IPS-15b (cell line): ENCODE data around the gene FAM32A.

Experiments
- H3K27me3 ChIP-seq: one replicate; pipeline ENCODE4 v1.6.1; 2013; ENCODE audit warnings: low read length; ENCODE audit not compliant: control insufficient read depth, insufficient read depth
- H3K36me3 ChIP-seq: one replicate; pipeline ENCODE4 v1.6.1; 2013; ENCODE audit warnings: low read length; ENCODE audit not compliant: control insufficient read depth, insufficient read depth
- H3K4me1 ChIP-seq: one replicate; pipeline ENCODE4 v1.6.1; 2013; ENCODE audit warnings: mild to moderate bottlenecking, low read length; ENCODE audit not compliant: control insufficient read depth, insufficient read depth
- H3K4me3 ChIP-seq: one replicate; pipeline ENCODE4 v1.5.1; 2013; ENCODE audit warnings: low read depth, low read length
- H3K9ac ChIP-seq: one replicate; pipeline ENCODE4 v1.6.1; 2013; ENCODE audit warnings: low read depth, mild to moderate bottlenecking, low read length
- H3K9me3 ChIP-seq: one replicate; pipeline ENCODE4 v1.6.1; 2013; ENCODE audit warnings: mild to moderate bottlenecking, low read length; ENCODE audit not compliant: control insufficient read depth, insufficient read depth

FAM32A gene

DNA sequence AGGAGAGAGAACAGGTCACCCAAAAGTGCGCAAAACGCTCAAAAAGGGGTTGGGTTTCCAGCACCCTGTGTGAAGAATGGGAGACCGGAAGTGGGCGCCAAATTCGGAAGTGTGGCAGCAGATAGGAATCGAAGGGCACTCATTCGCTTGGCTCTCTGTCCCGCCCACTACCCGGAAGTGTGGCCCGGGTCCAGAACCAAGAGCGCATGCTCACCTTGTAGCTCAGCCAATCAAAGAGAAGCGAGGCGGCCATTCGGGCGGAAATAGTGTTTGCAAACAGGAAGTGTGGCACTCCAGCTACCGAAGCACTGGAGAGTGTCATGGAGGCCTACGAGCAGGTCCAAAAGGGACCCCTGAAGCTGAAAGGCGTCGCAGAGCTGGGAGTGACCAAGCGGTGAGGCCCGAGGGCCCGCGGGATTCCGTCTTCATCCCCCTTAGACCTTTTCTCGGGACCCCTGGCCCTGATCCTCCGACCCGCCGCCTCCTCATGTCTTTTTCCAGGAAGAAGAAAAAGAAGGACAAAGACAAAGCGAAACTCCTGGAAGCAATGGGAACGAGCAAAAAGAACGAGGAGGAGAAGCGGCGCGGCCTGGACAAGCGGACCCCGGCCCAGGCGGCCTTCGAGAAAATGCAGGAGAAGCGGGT, at the start of gene FAM32A:
Gene FAM32A, plus strand, starts transcription at position 288 of the 645 bp plus-strand sequence. Its CDS starts 33 bp downstream, at position 321.
- Histone ChIP-seq H3K4me3 (peak within 1 kb of the TSS; percentile 96), H3K9ac (peak within 1 kb of the TSS; percentile 96), H3K4me1 (peaks cover 3% of the 10 kb centered on the region), H3K36me3 (peaks cover 14% of the 10 kb centered on the region), H3K9me3 (no peaks in the 10 kb centered on the region), H3K27me3 (no peaks in the 10 kb centered on the region)

DNA sequence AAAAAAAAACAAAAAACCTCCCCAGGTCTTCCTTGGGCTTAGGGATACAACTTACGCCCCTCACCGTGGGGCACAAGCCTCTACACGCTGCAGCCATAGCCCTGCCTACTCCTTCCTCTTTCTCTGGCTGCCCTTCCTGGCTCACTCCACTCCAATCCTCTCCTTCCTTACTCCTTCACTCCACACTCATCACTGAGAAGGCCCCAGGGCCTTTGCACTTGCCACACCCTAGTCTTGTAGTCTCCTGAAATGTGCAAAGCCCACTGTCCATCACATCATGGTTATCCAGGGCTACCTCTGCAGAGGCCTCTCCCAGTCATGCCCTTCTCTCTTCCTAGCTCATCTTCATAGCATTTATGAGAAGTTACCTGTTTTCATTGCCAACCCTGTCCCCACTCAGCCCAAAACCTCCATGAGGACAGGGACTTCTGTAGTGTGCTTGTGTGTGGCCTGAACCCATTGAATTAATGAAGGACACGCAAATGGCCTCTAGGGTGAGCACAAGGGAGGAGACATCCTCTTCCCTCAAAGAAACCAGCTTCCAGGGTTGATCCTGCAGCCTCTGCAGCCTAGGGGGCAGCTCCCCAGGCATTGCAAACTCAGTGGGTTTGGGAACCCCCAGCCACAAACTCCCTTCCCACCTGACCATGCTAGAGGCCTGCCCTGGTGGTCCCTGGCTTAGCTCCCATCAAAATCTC, 49.6 kb upstream of the FAM32A start:
- peaks cover 27% of the 10 kb centered on the region for H3K36me3 ChIP-seq
- peaks cover 2% of the 10 kb centered on the region for H3K4me1 ChIP-seq
- no peak overlapping the region for H3K4me3 ChIP-seq
- no peaks in the 10 kb centered on the region for H3K9me3 ChIP-seq
- H3K27me3 ChIP-seq, result no peaks in the 10 kb centered on the region
- H3K9ac ChIP-seq, result no peak overlapping the region

DNA sequence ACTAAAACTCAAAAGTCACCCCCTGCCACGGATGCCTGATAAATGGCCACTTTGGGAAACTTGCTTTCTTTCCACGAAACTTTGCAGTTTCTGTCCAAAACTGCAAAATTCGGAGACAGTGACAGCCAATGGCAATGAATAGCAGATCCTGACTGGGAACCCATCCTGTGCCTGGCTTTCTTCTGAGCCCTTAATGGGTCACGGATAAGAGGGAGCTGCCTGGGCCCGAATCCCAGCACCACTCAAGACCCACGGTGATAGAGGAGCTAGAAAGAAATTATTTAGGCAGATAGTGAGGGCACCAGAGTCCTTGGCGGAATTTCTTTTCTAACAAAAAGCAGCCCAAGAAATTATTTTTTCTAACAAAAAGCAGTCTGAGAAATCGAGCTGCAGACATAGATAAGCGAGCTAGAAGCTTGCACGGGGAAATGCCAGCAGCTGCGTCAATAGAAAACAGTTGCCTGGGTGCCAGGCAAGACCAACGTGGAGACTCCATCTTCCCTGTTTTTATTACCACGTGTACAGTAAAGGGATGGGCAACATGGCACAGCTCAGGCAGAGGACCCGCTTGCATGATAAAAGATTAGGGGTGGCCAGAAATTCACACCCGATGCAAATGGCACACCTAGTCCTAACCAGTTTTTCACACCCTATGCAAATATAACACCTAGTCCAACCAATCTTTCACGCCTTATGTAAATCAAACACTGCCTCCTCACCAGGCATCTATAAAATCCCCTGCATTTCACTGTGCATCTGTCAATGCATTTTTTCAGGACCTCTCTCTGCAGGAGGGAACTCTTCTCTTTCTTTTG, 48.8 kb upstream of the FAM32A start:
- H3K9ac ChIP-seq, result no peak overlapping the region
- peaks cover 22% of the 10 kb centered on the region for H3K36me3 ChIP-seq
- no peaks in the 10 kb centered on the region for H3K27me3 ChIP-seq
- no peak overlapping the region for H3K4me3 ChIP-seq
- no peaks in the 10 kb centered on the region for H3K9me3 ChIP-seq
- peaks cover 2% of the 10 kb centered on the region for H3K4me1 ChIP-seq

DNA sequence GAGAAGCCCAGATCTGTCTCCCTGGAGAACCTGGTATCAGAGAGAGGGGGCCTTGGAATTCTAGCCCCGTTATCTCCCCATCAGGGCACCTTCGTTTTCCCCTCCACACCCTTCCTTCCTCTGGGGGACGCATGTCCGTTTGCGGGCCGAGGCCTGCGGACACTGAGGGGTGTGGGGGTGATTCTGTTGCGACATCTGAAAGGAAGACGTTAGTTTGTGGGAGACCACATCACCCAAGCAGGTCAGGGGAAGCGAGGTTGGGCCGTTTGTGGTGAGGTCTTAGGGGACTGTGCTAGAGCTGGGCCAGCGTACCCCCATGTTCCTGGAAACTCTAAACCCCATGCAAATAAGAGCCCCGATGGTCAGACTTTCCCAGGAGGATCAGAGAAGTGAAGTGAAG, 45.5 kb upstream of the FAM32A start:
- H3K4me3 ChIP-seq, result no peak overlapping the region
- H3K36me3 ChIP-seq, result no peaks in the 10 kb centered on the region
- H3K4me1 ChIP-seq, result peaks cover 4% of the 10 kb centered on the region
- no peaks in the 10 kb centered on the region for H3K27me3 ChIP-seq
- no peaks in the 10 kb centered on the region for H3K9me3 ChIP-seq
- no peak overlapping the region for H3K9ac ChIP-seq

DNA sequence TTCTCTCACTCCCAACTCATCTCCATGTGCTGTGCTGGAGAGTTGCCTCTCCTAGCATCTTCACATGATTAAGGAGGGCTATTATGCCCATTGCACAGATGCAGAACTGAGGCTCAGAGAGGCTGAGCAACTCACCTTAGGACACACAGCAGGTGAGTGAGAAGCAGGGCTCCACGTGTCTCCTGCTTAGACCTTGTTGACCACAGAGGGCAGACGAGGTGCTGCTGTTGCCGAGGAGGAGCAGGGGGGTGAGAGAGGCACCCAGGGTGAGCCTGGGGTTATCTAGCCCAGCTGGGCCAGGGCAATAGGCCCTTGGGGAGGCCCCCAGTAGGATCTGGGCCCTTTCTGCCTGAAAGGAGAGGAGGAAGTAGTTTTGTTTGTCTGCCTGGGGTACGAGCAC, 44.2 kb upstream of the FAM32A start:
- Histone ChIP-seq H3K9me3 (no peaks in the 10 kb centered on the region), H3K27me3 (no peaks in the 10 kb centered on the region), H3K9ac (no peak overlapping the region), H3K36me3 (no peaks in the 10 kb centered on the region), H3K4me1 (peaks cover 4% of the 10 kb centered on the region), H3K4me3 (no peak overlapping the region)

DNA sequence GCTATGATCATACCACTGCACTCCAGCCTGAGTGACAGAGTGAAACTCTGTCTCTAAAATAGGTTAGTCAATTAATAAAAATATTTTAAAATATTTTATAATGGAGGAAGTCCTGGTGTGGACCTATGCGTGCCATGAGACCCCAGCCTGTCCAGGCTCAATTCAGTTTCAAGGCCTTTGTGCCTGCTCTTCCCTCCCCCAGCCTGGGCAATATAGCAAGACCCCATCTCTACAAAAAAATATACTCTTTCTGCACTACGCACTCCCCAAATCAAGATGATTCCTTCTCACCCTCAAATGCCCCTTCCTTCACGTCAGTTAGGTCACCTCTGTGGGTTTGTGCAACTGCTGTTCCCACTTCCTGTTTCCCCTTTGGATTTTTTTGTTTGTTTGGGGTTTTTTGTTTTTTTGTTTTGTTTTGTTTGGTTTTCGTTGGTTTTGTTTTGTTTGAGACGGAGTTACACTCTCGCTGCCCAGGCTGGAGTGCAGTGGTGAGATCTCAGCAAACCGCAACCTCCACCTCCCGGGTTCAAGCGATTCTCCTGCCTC, 43.1 kb upstream of the FAM32A start:
- H3K9ac ChIP-seq, result no peak overlapping the region
- peaks cover 2% of the 10 kb centered on the region for H3K4me1 ChIP-seq
- H3K4me3 ChIP-seq, result no peak overlapping the region

DNA sequence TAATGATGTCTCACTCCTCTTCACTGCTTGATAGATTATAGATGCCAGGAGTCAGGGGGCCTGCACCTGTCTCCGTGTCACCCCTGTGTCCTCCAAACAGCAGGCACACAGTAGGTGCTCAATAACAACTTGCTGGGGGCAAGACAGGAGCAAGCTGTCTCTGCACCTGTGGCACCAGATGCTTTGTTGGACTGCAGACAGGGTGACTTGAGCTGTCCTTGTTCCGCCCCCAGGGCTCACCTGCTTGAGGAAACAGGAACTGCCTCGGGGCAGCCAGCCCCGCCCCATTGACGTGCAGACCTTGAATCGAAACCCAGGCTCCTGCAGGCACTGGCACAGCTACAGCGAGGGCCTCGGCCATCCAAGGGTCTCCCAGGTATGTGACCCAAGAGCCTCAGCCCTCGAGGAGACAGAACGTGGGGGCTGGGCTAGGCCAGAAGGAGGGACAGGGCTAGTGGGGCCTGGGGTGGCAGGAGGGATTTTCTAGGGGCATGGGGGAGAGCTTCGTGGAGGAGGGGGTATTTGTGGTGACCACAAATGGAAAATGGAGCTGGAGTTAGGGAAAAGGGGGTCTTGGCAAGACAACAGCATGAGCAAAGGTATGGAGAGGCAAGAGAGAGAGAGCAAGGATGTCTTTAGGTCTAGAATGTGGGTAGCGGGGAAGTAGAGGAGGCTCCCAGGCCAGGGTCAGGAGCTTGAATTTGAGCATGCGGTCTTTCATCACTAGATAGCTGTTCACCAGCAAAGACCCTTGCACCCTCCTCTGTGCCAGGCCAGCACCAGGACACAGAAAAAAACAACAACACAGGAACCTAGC, 41.6 kb upstream of the FAM32A start, which contains the start of gene HSH2D:
Gene HSH2D, plus strand, starts transcription at position 287 of the 817 bp plus-strand sequence. CDS start 5,066 bp downstream, outside the sequence.
- Histone ChIP-seq H3K36me3 (no peaks in the 10 kb centered on the region), H3K4me3 (no peak within 1 kb of the TSS), H3K9ac (peak within 1 kb of the TSS; percentile 17), H3K9me3 (no peaks in the 10 kb centered on the region), H3K27me3 (no peaks in the 10 kb centered on the region), H3K4me1 (peaks cover 2% of the 10 kb centered on the region)

More for the DNA sequence above, 43.1 kb upstream of the FAM32A start:
- H3K36me3 ChIP-seq, result no peaks in the 10 kb centered on the region
- H3K27me3 ChIP-seq, result no peaks in the 10 kb centered on the region
- H3K9me3 ChIP-seq, result no peaks in the 10 kb centered on the region

DNA sequence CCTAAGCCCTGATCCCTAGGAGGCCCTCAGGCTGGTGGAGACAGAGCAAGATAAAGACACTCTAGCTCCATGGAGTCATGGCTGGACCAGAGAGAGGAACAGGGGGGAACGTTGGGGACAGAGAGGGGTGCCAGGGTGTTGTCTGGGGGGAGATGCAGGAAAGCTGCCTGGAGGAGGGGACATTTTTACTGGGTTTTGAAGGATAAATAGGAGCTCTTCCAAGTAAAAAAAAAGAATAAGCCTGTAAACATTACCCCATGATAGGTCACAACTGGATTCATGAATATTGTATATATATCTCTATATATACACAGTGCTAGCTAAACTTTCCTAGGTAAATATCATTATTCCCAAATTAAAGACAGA, 41.0 kb upstream of the FAM32A start:
- peaks cover 2% of the 10 kb centered on the region for H3K4me1 ChIP-seq

DNA sequence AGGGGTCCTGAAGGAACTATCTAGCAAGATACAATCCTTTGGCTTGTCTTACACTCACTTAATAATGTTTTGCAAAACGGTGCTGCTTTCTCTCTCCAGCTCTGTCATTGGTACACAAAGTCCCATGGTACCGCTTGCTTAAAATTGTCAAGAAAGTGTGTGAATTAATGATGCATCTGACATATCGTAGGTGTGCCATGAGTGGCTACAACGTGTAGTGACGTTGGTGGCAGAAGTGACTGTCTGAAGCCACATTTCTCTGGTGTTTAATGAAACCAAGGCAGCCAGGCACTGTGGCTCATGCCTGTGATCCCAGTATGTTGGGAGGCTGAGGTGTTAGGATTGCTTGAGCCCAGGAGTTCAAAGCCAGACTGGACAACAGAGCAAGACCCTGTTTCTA, 39.1 kb upstream of the FAM32A start:
- Histone ChIP-seq H3K9me3 (no peaks in the 10 kb centered on the region), H3K36me3 (no peaks in the 10 kb centered on the region), H3K4me1 (peaks cover 2% of the 10 kb centered on the region), H3K4me3 (no peak overlapping the region), H3K27me3 (no peaks in the 10 kb centered on the region), H3K9ac (no peak overlapping the region)

More for the DNA sequence above, 41.0 kb upstream of the FAM32A start:
- Histone ChIP-seq H3K27me3 (no peaks in the 10 kb centered on the region), H3K9me3 (no peaks in the 10 kb centered on the region), H3K4me3 (no peak overlapping the region), H3K9ac (no peak overlapping the region), H3K36me3 (no peaks in the 10 kb centered on the region)

DNA sequence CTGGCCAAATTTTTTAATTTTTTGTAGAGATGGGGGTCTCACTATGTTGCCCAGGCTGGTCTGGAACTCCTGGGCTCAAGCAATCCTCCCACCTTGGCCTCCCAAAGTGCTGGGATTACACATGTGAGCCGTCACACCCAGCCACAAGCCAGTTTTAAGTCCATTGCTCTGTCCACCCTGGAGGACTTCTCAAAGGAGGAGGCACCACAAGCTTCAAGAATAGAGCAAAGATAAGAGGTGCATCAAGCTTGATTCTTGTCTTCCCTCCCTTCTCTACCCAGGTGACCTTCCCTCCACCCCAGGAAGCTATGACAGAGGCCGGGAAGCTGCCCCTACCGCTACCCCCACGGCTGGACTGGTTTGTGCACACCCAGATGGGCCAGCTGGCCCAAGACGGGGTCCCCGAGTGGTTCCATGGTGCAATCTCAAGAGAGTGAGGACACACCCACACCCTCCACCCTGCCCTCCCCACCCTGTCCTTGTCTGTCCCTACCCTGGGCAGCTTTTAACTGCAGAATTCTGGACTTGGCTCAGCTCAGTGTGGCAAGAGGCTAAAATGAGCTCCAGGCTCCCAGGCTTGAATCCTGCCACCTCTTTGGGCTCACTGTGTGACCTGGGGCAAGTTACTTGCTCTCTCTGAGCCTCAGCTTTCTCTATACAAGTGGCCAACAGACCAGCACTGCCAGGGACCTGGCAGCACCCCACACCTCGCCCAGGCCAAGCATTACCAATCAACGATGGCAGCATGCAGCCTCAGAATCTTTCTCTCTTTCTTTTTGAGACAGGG, 36.6 kb upstream of the FAM32A start:
- no peak overlapping the region for H3K9ac ChIP-seq
- no peak overlapping the region for H3K4me3 ChIP-seq
- H3K27me3 ChIP-seq, result no peaks in the 10 kb centered on the region
- H3K4me1 ChIP-seq, result no peaks in the 10 kb centered on the region
- H3K9me3 ChIP-seq, result no peaks in the 10 kb centered on the region
- H3K36me3 ChIP-seq, result no peaks in the 10 kb centered on the region
